RWPE2 (cell line): ENCODE data around the gene S100G.

Experiments used
- ATAC-seq: fragments of 200-7000 bp; cut with Tn5 transposase; 3 replicates; pipeline ENCODE4 v1.9.1; 2021; ENCODE audit warnings: low read depth
- DNase-seq: peaks from one replicate; pipeline ENCODE4 v3.0.0-alpha.2; 2020; ENCODE audit warnings: low spot score
- H3K27ac ChIP-seq: fragments of 450-650 bp; 2 replicates; pipeline ENCODE4 v1.5.1; 2017; ENCODE audit warnings: mild to moderate bottlenecking; ENCODE audit not compliant: poor library complexity, severe bottlenecking
- H3K27me3 ChIP-seq: fragments of 250-450 bp; sonication (Bioruptor Pico); 2 replicates; pipeline ENCODE4 v1.5.1; 2021; ENCODE audit warnings: mild to moderate bottlenecking, moderate library complexity; ENCODE audit not compliant: insufficient read depth, poor library complexity, severe bottlenecking
- H3K36me3 ChIP-seq: fragments of 250-450 bp; sonication (Bioruptor Pico); 2 replicates; pipeline ENCODE4 v1.5.1; 2020; ENCODE audit warnings: low read depth, mild to moderate bottlenecking, moderate library complexity
- H3K4me1 ChIP-seq: fragments of 250-450 bp; sonication (Bioruptor Pico); 2 replicates; pipeline ENCODE4 v1.5.1; 2021; ENCODE audit warnings: mild to moderate bottlenecking, moderate library complexity; ENCODE audit not compliant: insufficient read depth, poor library complexity, severe bottlenecking
- H3K4me3 ChIP-seq: fragments of 250-450 bp; sonication (Bioruptor Pico); 2 replicates; pipeline ENCODE4 v1.5.1; 2021; ENCODE audit warnings: mild to moderate bottlenecking, moderate library complexity; ENCODE audit not compliant: severe bottlenecking
- H3K9me3 ChIP-seq: fragments of 250-450 bp; sonication (Bioruptor Pico); 2 replicates; pipeline ENCODE4 v1.5.1; 2021; ENCODE audit warnings: mild to moderate bottlenecking, moderate library complexity; ENCODE audit not compliant: severe bottlenecking
- CTCF ChIP-seq: fragments of 450-650 bp; IDR thresholded peaks from one replicate; pipeline ENCODE4 v1.5.1; 2017; ENCODE audit warnings: mild to moderate bottlenecking, moderate library complexity; ENCODE audit not compliant: poor library complexity, severe bottlenecking

S100G gene

GRCh38 chrX:16699389-16699788 lies 49.4 kb downstream of the S100G start:
- no peak for ATAC-seq
- Histone ChIP-seq H3K36me3 (no peaks in the 10 kb centered on the region), H3K4me1 (no peaks in the 10 kb centered on the region), H3K27ac (no peak overlapping the region), H3K27me3 (no peaks in the 10 kb centered on the region), H3K4me3 (no peak overlapping the region), H3K9me3 (no peaks in the 10 kb centered on the region)
- TF ChIP-seq CTCF = no peak
- no peak for DNase-seq

- DNase-seq (no peak), ATAC-seq (no peak)
- Histone ChIP-seq H3K36me3 (no peaks in the 10 kb centered on the region), H3K4me1 (no peaks in the 10 kb centered on the region), H3K9me3 (no peaks in the 10 kb centered on the region), H3K27me3 (no peaks in the 10 kb centered on the region), H3K27ac (no peak overlapping the region), H3K4me3 (no peak overlapping the region)
- no peak for TF ChIP-seq CTCF
These were observed 50.8 kb downstream of the S100G start for GRCh38 chrX:16700734-16701133.

- Histone ChIP-seq H3K4me3 (no peak overlapping the region), H3K27ac (no peak overlapping the region), H3K36me3 (no peaks in the 10 kb centered on the region), H3K9me3 (no peaks in the 10 kb centered on the region), H3K27me3 (no peaks in the 10 kb centered on the region), H3K4me1 (no peaks in the 10 kb centered on the region)
- ATAC-seq (no peak), DNase-seq (no peak)
- no peak for TF ChIP-seq CTCF
These were observed 53.0 kb downstream of the S100G start for GRCh38 chrX:16702700-16703599.
